Activated T-helper 1 cell treated with anti-CD3 and anti-CD28 coated beads, Interleukin-2, amount 50 U/mL, for 16 hours (primary cell): ENCODE data around the gene PIGH.
"Not testable (repeated sequence)": the region's sequence is repeated elsewhere in the genome, so short reads cannot be mapped to it uniquely, and the experiment has no call there.

Experiments used
- DNase-seq, 2 donors: peaks; one replicate each; pipeline ENCODE4 v3.0.0-alpha.2; 2020; ENCODE audit warnings: low read depth in 1 of 2, low spot score in 1 of 2

The PIGH gene

DNA sequence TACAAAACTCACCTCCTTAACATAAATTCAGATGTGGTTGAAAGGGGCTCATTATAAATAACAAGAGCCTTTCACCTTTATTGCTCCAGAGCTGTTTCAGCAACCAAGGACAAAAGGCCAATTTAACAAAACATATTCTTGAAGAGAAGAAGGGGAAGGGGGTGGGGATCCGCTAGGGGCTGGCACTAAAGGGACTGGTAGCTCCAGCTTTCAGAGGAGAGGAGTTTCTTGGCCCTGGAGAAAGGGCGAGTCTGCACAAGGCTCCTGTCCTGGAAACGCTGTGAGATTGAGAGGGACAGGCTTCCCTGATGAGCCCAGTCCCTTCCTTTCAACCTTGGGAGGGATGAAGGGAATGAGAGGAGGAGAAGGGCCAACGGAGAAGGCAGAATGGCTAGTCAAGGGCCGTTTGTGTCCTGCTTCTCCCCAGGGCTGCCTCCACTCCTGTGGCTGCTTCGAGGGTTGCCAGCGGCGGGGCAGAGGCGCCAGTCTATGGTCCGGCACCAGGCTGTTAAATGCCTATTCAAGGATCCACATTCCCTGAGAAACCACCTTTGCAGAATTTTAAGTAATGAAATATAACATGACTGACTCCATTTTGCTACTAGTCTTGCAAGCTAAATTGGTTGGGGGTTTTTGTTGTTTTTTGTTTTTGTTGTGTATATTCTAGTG lies 9.7 kb upstream of the PIGH start:
- no peak for DNase-seq

DNA sequence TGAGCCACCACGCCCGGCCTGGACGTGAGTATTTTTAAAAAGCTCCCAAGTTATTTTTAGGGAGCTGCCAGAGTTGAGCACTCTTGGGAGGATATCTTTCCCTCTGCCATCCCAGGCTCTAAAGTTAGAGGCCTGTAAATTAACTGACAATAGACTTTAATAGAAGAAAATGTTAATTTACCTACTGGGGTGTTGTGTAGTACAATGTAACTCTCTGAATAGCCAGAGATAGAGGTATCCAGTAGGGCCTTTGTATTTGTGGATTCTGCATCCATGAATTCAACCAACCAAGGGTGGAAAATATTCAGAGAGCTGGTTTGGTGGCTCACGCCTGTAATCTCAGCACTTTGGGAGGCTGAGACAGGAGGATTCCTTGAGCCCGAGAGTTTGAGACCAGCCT lies 7.6 kb upstream of the PIGH start:
- no peak for DNase-seq

DNA sequence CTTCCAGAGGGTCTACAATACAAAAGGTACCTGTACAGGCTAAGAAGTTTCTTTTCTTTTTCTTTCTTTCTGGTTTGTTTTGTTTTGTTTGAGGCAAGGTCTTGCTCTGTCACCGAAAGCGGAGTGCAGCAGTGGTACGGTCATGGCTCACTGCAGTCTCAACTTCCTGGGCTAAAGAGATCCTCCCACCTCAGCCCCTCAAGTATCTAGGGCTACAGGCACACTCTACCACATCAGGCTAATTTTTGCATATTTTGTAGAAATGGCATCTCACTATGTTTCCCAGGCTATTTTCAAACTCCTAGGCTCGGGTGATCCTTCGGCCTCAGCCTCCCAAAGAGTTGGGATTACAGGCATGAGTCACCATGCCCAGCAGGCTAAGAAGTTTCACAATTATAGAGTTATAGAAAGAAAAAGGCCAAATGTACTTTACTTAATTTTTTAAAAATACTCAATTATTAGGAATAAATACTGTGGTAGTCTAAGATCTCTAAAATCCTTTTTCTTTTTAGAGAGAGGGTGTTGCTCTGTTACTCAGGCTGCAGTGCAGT lies 3.0 kb upstream of the PIGH start:
- no peak for DNase-seq

DNA sequence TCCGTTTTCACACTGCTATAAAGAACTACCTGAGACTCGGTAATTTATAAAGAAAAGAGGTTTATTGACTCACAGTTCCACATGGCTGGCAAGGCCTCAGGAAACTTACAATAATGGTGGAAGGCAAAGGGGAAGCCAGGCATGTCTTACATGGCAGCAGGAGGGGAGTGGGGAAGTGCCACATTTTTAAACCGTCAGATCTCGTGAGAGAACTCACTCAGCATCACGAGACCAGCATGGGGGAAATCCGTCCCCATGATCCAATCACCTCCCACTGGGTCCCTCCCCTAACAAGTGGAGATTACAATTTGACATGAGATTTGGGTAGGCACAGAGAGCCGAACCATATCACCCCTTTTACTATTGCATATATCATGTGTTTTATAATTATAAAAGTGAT lies 2.0 kb upstream of the PIGH start:
- DNase-seq, result no peak

DNA sequence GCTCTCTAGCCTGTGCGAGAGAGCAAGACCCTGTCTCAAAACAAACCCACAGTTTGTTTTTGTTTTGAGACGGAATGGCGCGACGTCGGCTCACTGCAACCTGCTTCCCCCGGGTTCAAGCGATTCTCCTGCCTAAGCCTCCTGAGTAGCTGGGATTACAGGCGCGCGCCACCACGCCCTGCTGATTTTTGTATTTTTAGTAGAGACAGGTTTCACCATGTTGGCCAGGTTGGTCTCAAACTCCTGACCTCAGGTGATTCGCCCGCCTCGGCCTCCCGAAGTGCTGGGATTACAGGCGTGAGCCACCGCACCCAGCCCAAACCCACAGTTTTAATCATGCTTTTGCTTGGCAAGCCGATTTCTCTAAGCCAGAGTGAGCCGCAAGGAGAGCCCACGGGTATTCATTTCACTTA lies 500 bp upstream of the PIGH start:
- DNase-seq, result not testable (repeated sequence)

DNA sequence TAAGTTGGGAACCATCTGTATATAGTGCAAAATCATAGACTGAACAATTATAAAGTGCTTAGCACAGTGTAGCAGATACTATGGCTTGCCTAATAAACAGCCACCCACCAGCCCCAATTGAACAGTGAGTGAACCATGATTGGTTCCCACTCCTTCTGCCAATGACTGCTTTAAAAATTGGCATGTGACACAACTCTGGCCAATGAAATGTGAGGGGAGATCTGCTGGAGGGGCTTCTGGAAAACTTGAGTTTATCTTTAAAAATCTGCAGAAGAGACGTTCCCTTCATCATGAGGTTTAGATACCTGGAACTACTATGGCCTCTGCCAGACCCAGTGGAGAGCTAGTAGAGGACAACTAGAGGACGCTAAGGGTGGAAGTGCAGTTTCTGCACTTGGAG lies 4.7 kb downstream of the PIGH start:
- no peak for DNase-seq

DNA sequence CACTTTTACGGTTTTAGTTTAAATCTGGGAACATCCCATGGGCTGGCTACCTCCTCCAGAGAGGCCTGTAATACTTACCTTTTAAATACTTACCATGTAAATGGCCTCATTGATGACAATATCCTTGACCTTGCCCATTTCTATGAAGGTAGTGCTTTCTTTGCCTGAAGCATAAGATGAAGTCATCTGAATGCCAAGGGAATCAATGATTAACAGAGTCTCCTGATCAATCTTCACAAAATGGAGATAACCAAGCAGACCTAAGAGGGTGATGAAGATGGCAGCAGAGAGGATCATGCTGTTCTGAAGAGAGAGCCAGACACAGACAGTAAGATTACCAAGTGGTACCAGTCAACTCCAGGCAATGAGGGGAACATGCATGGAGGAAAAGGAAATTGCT lies 6.4 kb downstream of the PIGH start:
- not testable (repeated sequence) for DNase-seq

DNA sequence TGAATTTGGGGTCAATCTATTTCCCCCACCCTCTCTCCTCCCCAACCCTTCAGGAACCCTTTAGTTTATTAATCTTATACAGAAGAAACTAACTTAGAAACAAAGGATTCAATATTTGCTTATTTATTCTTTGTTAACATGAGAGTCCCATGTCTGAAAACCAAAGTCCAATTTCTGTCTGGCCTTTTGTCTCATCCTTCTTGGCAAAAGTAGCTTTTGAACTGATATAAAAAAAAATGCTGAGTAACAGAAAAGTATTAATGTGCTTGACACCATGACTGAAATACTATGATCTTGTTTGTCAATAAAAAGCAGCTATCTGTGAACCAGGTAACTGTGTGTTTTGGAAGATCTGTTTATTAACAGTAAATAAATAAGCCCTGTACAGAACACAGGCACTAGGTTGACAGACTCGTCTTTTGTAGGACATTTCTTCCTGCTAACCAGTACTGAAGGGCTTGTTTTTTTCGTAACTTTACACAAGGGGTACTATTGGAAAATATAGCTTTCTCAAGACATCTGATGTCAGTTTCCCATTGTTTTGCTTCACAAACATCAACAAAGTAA lies 10.8 kb downstream of the PIGH start:
- DNase-seq, result no peak

DNA sequence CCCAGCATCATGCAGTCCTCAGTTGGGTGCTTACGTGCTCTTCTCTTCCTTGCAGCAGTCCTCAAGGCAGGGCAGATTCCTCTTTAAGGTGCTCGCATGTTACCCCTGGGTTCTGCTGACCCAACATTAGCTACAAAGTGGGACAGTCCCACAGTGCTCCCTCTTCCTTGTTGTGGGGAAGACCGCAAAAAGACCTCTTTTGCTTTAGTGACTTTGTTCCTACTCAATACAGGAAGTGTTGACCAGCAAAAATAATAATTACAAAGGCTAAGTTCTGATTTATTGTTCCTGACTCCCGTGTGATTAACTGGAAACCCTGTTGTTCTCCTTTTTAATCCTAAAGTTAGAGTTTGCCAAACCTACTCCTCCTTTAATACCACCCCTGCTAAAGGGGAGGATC lies 13.7 kb downstream of the PIGH start:
- DNase-seq, result no peak

DNA sequence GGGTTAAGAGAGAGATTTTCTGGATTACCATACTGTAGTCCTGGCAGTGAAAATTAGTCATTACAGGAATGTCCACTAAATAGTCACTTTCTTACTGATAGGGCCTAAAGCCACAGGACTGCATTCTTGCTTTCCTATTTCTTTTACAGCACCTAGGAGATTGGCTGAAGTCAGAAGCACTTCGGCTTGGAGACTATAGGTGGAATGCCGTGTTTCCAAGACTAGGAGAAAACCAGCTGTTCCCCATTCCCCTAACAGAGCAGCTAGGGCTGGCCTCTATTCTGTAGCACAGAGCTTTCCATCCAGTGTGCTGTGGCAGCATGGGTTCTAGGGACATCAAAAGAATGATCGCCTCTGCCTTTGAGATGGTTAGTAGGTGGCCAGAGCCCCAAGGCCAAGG lies 15.1 kb downstream of the PIGH start:
- no peak for DNase-seq

DNA sequence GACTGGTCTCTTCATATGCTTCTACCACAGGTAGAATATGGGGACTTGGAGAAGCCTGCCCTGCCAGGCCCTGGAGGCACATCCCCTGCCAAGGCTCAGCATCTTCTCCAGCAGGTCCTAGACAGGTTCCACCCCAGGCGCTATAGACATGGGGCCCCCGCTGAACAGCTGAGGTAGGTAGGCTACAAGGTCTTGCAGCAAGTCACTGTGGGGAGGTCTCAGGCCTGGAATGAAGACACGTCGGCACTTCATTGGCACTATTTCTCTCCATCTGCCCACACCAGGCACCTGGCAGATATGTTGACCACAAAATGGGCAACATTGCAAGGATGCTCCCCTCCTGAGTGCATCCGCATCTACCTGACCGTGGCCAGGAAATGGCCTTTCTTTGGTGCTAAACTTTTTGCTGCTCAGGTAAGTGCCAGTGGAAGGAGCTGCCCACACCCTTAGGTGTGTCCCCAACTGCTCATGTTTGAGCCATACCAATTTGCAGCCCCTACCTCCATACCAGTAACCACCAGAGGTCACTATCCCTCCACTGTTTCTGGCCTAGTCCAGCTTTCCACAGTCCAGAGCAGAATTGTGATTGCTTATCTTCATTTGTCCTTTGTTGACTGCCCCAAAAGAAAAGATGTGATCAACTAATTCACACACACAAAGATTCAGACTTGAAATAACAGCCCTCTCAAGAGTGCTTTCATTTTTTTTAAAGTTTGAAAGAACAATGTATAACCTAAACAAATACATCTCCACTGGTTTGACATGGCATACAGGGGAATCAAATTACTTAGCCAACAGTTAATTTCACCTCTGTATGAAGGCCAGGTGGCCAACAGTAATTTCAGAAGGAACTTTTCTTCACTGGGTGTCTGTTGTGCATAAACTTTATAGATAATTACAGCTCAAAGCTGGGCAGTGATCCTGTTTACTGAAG lies 16.1 kb downstream of the PIGH start:
- no peak for DNase-seq

DNA sequence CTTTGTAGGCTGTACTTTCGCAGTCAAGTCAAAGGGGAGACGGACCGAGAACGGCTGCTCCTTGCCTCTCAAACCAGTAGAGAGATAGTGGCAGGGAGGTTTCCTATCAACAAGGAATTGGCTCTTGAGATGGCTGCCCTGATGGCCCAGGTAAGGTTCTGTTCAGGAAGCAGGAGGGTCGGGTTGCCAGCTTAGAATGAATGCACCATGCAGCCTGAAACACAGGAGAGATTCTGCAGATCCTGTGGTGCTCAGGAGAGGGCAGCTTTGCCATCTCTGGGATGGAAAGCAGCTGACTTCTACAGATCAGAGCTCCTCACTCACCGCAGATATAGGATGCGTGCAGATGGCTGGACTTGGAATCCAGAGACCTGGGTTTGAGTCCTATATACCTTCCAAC lies 18.0 kb downstream of the PIGH start:
- no peak for DNase-seq

DNA sequence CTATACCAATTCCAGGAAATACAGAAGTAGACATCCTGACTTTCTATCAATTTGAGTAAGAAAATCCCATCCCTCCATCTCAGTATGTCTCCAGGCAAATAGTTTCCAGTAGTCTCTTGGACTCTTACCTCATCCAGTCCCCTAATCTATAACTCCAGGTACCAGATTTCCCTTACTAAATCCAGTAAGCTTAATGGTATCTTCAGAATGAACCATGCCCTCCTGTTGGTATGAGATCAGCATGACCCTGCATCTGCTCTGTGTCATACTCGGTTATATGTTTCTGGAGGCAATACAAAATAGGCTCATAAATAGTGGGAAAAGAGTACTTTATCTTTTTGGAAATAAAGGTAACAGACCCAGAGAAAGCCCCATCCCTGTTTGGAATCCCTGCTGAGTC lies 18.4 kb downstream of the PIGH start:
- DNase-seq, result no peak

DNA sequence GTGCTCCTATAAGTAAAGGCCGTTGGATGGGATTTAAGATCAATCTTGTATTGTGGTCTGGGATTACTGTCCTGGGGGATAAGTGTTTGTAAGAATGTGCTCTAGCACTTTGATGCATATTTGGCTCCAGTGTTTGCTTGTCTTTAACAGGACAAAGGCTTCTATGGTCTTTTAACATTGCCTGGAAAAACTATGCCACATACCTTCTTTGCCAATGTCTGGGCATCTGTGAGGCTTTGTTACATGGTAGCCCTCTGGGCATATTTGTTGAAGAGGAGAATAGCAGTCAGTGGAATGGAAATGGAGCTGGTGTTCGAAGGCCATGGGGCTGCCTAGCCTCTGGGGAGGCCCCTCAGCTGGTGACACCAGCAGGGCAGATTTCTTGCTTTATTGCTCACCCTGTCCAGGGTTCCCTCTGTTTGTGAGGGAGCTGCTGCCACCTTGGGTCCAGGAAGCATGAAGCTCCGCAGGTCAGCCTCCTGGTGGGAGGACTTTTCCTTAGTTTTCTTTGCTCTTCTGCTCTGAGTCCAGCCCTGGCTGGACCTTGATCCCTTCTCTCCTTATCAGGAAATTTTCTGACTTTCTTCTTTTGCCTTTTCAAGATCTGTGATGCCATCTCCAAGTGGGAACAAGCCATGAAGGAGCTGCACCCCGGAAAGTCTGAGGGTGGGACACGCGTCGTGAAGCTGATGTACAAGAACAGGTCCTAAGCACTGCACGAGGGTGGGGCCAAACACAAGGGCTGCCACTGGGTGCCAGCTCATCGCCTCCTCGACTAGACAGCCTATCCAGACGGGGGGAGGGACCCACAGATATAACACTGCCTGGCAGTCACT lies 19.5 kb downstream of the PIGH start:
- DNase-seq, result no peak

DNA sequence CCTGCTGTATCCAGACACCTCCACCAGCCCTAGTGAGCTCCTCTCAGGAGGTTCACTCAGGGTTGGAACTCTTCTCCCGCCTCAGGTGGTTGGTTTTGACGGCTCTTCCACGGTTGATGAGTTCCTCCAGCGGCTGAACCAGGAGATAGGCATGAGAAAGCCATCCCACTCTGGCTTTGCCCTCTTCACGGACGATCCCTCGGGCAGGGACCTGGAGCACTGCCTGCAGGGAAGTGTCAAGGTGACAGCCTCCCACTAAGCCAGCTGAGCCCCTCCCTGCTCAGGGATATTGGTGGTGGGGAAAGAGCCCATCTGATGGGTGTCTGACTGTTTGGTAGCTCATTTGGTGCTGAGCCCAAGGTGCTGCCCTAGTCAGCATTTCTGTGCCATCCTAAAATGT lies 20.4 kb downstream of the PIGH start:
- DNase-seq, result no peak

DNA sequence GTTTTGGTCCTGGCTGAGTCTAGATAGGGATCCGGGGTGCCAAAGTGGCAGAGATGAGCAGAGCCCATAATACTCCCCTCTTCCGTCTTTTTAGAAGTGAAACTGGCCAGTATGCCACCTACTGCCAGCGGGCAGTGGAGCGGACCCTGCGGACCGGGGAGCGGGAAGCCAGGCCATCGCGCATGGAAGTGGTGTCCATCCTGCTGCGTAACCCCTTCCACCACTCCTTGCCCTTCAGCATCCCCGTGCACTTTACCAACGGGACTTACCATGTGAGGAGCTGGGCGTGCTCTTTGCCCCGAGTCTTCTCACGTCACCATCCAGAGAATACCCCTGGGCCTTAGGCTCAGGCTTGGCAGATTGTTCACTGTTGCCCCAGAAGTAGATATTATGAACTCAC lies 21.0 kb downstream of the PIGH start:
- DNase-seq, result no peak

DNA sequence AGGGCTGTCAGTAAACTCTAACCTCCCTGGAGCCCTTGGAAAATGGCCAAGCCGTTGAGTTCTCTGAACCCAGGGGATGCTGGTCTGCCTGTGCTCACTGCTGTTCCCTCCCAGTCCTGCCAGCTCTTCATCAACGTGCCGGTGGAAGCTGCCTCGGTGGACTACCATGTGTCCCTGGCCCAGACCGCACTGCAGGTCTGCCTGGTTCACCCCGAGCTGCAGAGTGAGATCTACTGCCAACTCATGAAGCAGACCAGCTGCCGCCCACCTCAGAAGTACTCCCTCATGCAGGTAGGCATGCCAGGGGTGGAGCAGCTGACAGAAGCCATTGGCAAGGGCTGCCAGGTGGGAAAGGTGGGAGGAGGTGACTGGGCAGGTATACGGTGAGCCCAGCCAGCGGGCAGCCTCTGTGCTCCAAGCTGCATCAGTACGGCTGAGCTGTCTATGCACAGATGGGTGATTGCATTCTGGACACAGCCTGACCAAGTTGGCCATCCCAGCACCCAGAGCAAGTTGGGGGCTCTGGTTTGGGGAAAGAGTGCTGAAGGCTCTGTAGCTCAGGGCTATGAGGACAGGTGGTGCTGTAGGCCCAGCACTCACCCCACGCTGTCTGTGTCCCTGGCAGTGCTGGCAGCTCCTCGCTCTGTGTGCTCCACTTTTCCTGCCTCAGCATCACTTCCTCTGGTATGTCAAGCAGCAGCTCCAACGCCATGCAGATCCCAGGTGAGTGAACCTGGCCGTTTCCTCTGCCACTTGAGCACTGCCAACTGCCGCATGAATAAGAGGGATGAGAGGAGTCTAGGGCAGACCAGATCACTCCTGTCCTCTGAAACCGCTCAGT lies 21.9 kb downstream of the PIGH start:
- DNase-seq, result no peak

DNA sequence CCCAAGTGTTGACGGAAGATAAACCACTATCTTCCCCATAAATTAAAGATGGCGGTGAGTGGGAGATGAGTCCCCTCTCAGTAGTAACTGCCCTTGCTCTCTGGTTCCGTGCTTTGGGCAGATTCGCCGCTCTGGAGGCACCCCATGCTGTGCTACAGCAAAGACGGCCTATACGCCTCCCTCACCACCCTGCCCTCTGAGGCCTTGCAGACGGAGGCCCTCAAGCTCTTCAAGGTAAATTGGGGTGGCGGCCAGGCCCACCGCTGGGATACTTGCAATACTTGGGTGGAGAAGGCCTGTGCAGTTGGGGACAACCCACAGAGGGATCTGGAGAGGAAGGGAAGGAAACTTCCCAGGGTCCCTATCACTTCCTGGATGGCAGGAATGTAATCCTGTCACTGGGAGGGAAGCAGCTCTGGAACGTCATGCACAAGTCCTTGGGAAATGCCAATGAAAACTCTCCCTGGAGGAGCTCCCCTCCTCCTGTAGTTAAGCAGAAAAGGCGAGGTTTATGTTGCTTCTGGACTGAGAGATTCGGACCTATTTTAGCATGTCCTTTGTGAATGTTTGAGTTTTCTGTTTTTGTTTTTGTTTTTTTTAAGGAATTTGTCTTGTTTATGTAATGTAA lies 22.8 kb downstream of the PIGH start:
- DNase-seq, result no peak

DNA sequence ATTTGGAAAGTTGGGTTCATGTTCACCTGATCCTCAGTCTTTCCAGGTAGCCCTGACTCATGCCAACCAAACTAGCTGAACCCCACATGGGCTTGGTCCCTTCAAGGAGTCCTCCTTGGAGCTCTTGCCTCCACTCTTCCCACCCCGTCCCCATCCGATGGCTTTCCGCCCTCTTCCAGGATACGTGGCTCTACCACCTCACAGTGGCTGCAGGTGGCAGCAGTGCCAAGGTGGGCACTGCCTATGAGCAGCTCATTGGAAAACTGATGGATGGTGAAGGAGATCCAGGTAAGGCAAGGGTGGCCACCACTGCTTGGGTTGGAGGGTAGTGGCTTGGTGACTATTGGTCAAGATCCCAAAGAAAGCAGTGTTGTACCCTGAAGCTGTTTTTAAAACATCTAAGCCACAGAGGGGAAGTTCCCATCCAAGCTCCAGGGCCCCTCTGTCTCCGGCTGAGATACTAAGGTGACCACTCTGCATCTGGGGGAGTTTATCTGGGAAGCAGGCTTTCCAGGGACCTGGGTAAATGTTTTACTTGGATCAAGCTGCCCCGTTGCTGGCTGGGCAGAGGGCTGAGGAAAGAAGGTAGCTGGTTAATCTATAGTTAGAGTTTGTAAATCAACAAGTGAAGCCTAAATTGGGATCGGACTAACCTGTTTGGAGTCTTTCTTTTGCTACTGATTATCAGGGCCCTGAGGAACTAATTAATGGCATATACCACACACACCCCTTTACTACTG lies 23.7 kb downstream of the PIGH start:
- no peak for DNase-seq
